ENCODE data around the gene CEBPG. TPM values are rescaled to one million over a fixed set of nuclear protein-coding genes. Genes with fewer than 3 reads are reported as not detected.

Gene CEBPG
- polyA plus RNA-seq, 1 donor from 2014 or later: 67.5 TPM

DNA sequence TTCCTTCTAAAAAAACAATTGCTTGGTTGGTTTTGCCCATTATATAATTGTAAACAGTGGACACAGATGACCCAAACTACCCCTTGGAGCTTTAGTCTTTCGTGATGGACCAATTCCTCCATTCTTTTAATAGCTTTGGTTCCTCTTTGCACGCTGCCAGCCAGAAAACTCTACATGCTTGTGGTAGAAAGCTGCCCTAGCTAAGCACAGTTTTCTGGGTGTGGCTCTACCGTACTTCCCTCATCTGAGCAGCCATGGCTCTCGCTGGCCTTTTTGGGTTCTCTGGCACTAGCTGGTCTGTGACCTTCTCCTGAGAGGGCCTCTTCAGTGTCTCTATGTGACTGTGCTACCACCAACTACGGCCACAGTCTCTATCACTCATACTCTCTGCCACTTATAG, 41.3 kb upstream of the CEBPG start:
- H3K9me3 ChIP-seq (ENCODE audit: low read length): no peaks in the 10 kb centered on the region
- no peaks in the 10 kb centered on the region for H3K36me3 ChIP-seq (ENCODE audit: insufficient read depth, low read length)
- H3K4me2 ChIP-seq (ENCODE audit: low read length): no peak overlapping the region
- no peak overlapping the region for H3K27ac ChIP-seq (ENCODE audit: low read length)
- H3K9ac ChIP-seq (ENCODE audit: low read length): no peak overlapping the region
- no peak overlapping the region for H2AFZ ChIP-seq (ENCODE audit: low read depth, low read length)
- no peaks in the 10 kb centered on the region for H3K9me2 ChIP-seq (ENCODE audit: insufficient read depth, low read length)
- no peaks in the 10 kb centered on the region for H4K20me1 ChIP-seq (ENCODE audit: insufficient read depth)
- no peaks in the 10 kb centered on the region for H3K79me2 ChIP-seq (replicated peaks; ENCODE audit: insufficient read depth, low read length)
- H3K27me3 ChIP-seq (ENCODE audit: insufficient read depth, low read depth, low read length): no peaks in the 10 kb centered on the region
- H3K4me3 ChIP-seq (ENCODE audit: low read length): no peak overlapping the region
- TF ChIP-seq, protein P1, sequence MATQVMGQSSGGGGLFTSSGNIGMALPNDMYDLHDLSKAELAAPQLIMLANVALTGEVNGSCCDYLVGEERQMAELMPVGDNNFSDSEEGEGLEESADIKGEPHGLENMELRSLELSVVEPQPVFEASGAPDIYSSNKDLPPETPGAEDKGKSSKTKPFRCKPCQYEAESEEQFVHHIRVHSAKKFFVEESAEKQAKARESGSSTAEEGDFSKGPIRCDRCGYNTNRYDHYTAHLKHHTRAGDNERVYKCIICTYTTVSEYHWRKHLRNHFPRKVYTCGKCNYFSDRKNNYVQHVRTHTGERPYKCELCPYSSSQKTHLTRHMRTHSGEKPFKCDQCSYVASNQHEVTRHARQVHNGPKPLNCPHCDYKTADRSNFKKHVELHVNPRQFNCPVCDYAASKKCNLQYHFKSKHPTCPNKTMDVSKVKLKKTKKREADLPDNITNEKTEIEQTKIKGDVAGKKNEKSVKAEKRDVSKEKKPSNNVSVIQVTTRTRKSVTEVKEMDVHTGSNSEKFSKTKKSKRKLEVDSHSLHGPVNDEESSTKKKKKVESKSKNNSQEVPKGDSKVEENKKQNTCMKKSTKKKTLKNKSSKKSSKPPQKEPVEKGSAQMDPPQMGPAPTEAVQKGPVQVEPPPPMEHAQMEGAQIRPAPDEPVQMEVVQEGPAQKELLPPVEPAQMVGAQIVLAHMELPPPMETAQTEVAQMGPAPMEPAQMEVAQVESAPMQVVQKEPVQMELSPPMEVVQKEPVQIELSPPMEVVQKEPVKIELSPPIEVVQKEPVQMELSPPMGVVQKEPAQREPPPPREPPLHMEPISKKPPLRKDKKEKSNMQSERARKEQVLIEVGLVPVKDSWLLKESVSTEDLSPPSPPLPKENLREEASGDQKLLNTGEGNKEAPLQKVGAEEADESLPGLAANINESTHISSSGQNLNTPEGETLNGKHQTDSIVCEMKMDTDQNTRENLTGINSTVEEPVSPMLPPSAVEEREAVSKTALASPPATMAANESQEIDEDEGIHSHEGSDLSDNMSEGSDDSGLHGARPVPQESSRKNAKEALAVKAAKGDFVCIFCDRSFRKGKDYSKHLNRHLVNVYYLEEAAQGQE (IDR thresholded peaks at IDR 0.05; ENCODE audit: borderline replicate concordance): no peak
- TF ChIP-seq EZH2 (IDR thresholded peaks at IDR 0.05; ENCODE audit: borderline replicate concordance, insufficient read depth, low read length, poor library complexity, severe bottlenecking): no peak
- TF ChIP-seq TAF1 (IDR thresholded peaks at IDR 0.05; ENCODE audit: low read depth): no peak
- no peak for TF ChIP-seq RAD21 (conservative IDR thresholded peaks at IDR 0.05)
- no peak for TF ChIP-seq EP300 (conservative IDR thresholded peaks at IDR 0.05; ENCODE audit: poor library complexity, severe bottlenecking)
- no peak for TF ChIP-seq MXI1 (conservative IDR thresholded peaks at IDR 0.05; ENCODE audit: poor library complexity, severe bottlenecking)
- no peak for TF ChIP-seq SMC3 (conservative IDR thresholded peaks at IDR 0.05; ENCODE audit: poor library complexity)
- TF ChIP-seq, protein P2, sequence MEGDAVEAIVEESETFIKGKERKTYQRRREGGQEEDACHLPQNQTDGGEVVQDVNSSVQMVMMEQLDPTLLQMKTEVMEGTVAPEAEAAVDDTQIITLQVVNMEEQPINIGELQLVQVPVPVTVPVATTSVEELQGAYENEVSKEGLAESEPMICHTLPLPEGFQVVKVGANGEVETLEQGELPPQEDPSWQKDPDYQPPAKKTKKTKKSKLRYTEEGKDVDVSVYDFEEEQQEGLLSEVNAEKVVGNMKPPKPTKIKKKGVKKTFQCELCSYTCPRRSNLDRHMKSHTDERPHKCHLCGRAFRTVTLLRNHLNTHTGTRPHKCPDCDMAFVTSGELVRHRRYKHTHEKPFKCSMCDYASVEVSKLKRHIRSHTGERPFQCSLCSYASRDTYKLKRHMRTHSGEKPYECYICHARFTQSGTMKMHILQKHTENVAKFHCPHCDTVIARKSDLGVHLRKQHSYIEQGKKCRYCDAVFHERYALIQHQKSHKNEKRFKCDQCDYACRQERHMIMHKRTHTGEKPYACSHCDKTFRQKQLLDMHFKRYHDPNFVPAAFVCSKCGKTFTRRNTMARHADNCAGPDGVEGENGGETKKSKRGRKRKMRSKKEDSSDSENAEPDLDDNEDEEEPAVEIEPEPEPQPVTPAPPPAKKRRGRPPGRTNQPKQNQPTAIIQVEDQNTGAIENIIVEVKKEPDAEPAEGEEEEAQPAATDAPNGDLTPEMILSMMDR (IDR thresholded peaks at IDR 0.05; ENCODE audit: poor library complexity, severe bottlenecking): no peak
- no peak for TF ChIP-seq POLR2AphosphoS5 (IDR thresholded peaks at IDR 0.05)
- H3F3A ChIP-seq (ENCODE audit: insufficient read depth, low read length, poor library complexity, severe bottlenecking): no peaks in the 10 kb centered on the region

DNA sequence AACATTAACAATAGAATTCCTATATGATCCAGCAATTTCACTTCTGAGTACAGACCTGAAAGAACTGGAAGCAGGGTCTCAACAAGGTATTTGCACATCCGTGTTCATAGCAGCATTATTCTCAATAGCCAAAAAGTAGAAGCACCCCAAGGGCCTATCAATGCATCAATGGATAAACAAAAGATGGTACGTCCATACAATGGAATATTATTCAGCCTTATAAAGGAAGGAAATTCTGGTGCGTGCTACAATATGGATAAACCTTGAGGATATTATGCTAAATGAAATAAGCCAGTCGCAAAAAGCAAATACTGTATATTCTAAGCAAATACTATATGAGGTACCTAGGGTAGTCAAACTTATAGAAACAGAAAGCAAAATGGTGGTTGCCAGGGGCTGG, 40.4 kb upstream of the CEBPG start:
- Histone ChIP-seq H3K9ac (ENCODE audit: low read length) (no peak overlapping the region), H3K79me2 (replicated peaks; ENCODE audit: insufficient read depth, low read length) (no peaks in the 10 kb centered on the region)
- no peak for TF ChIP-seq MXI1 (conservative IDR thresholded peaks at IDR 0.05; ENCODE audit: poor library complexity, severe bottlenecking)
- TF ChIP-seq EP300 (conservative IDR thresholded peaks at IDR 0.05; ENCODE audit: poor library complexity, severe bottlenecking): no peak
- TF ChIP-seq, protein P2 (IDR thresholded peaks at IDR 0.05; ENCODE audit: poor library complexity, severe bottlenecking): no peak
- TF ChIP-seq TAF1 (IDR thresholded peaks at IDR 0.05; ENCODE audit: low read depth): no peak
- TF ChIP-seq RAD21 (conservative IDR thresholded peaks at IDR 0.05): no peak
- TF ChIP-seq SMC3 (conservative IDR thresholded peaks at IDR 0.05; ENCODE audit: poor library complexity): no peak
- TF ChIP-seq, protein P1 (IDR thresholded peaks at IDR 0.05; ENCODE audit: borderline replicate concordance): no peak
- TF ChIP-seq EZH2 (IDR thresholded peaks at IDR 0.05; ENCODE audit: borderline replicate concordance, insufficient read depth, low read length, poor library complexity, severe bottlenecking): no peak
- TF ChIP-seq POLR2AphosphoS5 (IDR thresholded peaks at IDR 0.05): no peak

More for the DNA sequence above, 40.4 kb upstream of the CEBPG start:
- Histone ChIP-seq H3K4me2 (ENCODE audit: low read length) (no peak overlapping the region), H3K9me3 (ENCODE audit: low read length) (no peaks in the 10 kb centered on the region), H3K27me3 (ENCODE audit: insufficient read depth, low read depth, low read length) (no peaks in the 10 kb centered on the region), H3K36me3 (ENCODE audit: insufficient read depth, low read length) (no peaks in the 10 kb centered on the region), H3K9me2 (ENCODE audit: insufficient read depth, low read length) (no peaks in the 10 kb centered on the region), H2AFZ (ENCODE audit: low read depth, low read length) (no peak overlapping the region), H4K20me1 (ENCODE audit: insufficient read depth) (no peaks in the 10 kb centered on the region), H3K4me3 (ENCODE audit: low read length) (no peak overlapping the region), H3K27ac (ENCODE audit: low read length) (no peak overlapping the region), H3F3A (ENCODE audit: insufficient read depth, low read length, poor library complexity, severe bottlenecking) (no peaks in the 10 kb centered on the region)
